Adrenal gland (tissue), 12 donors: ENCODE results near the gene RTL5. TPM values are rescaled to one million over a fixed set of nuclear protein-coding genes. Genes with fewer than 3 reads are reported as not detected.

Experiments
- DNase-seq, 7 donors: peaks; one replicate each; pipeline ENCODE4 v3.0.0-alpha.2; 2019 to 2020
- H3K27ac ChIP-seq, 5 donors: fragments of 200-600 bp; sonication (generic) in 4 of 5; 1 replicate in 3 of 5; 2 replicates in 2 of 5; pipeline versions ENCODE4 v1.5.1 to v1.8.0; 2016 to 2020; ENCODE audit warnings: mild to moderate bottlenecking in 1 of 5
- H3K27me3 ChIP-seq: fragments of 200-600 bp; 2 replicates; pipeline ENCODE4 v1.8.0; 2021
- H3K36me3 ChIP-seq, 2 donors: fragments of 200-600 bp; replicated peaks in 1 of 2; 1 replicate in 1 of 2; 2 replicates in 1 of 2; pipeline versions ENCODE4 v1.5.1 to v1.8.0; 2018 to 2022
- H3K4me1 ChIP-seq, 2 donors: fragments of 200-600 bp; replicated peaks in 1 of 2; 1 replicate in 1 of 2; 2 replicates in 1 of 2; pipeline versions ENCODE4 v1.5.1 to v1.8.0; 2018 to 2021
- H3K4me3 ChIP-seq, 4 donors: fragments of 200-600 bp; sonication (generic) in 3 of 4; one replicate each; pipeline ENCODE4 v1.5.1; 2016 to 2018
- H3K9me3 ChIP-seq, 3 donors: fragments of 200-600 bp; sonication (generic) in 1 of 3; replicated peaks in 1 of 3; 1 replicate in 2 of 3; 2 replicates in 1 of 3; pipeline versions ENCODE4 v1.5.1 to v1.8.0; 2016 to 2021
- CTCF ChIP-seq, 6 experiments: fragments of 450-650 bp in 4 of 6; fragments of 200-600 bp in 2 of 6; sonication (generic) in 1 of 6; IDR thresholded peaks; 1 replicate in 5 of 6; 2 replicates in 1 of 6; pipeline versions ENCODE4 v1.5.1 to v1.8.0; 2016 to 2021; ENCODE audit warnings: antibody characterized with exemption in 6 of 6, mild to moderate bottlenecking in 2 of 6, moderate library complexity in 1 of 6
- POLR2A ChIP-seq, 2 donors: fragments of 450-650 bp; IDR thresholded peaks; one replicate each; pipeline ENCODE4 v1.6.1; 2017; ENCODE audit warnings: antibody characterized with exemption in 2 of 2, mild to moderate bottlenecking in 2 of 2, moderate library complexity in 1 of 2
- WGBS, 4 donors: extraction: QIAGEN DNeasy Blood & Tissue Kit in 2 of 4; methylation state at CpG; one replicate each; pipeline versions ENCODE4 v1.1.5 to v1.1.7; 2013 to 2017; 5-methylcytosine and 5-hydroxymethylcytosine counted together
- intact Hi-C, 2 donors: fragments of 100-400 bp; cut with DNase I; formaldehyde crosslinking; loops; one replicate each; pipeline versions ENCODE4 v1.14.1 to v1.15.0; 2022 to 2023
- polyA plus RNA-seq, 3 donors: library from polyadenylated mRNA; stranded (reverse); fragments of 200-250 nt in 2 of 3; fragments of 350-450 nt in 1 of 3; fragmentation: Illumina TruSeq in 1 of 3; extraction: RNeasy Lipid Tissue Mini Kit (QIAGEN cat#74804) in 1 of 3; gene quantifications; one replicate each; pipeline ENCODE4 v1.2.3, GENCODE V29; 2013 to 2014
- total RNA-seq, 9 donors: library from RNA; depleted of rRNA in 4 of 9; stranded (reverse); fragments of >200 nt in 4 of 9; fragments of 120-200 nt in 1 of 9; fragmentation: NEBNext Ultra II Directional in 1 of 9; extraction: Animal tissue kit (Norgen Biotek cat#: 25700) in 1 of 9; gene quantifications; one replicate each; pipeline versions ENCODE4 v1.1.0 to v1.2.4, GENCODE V29; 2013 to 2023
- donor health status: healthy with polysubstance abuse.
- donor health status: Bipolar disorder and iron deficiency.
- donor health status: DM: yes; HTN: yes; CAD: no.
- donor health status: DM: no; HTN: no; CAD: no.
- donor health status: DM: no; HTN: no; CAD: no.
- donor health status: DM: yes; HTN: yes; CAD: no.

RTL5 gene
- total and polyA plus RNA-seq, 12 donors = 1.3 to 7.9 (median 5.2) TPM

GRCh38 chrX:72146527-72146926, 14.8 kb upstream of the RTL5 start:
- DNase-seq = no peak
- no peak for TF ChIP-seq CTCF (IDR thresholded peaks at IDR 0.05)
- no peak for TF ChIP-seq POLR2A (IDR thresholded peaks at IDR 0.05)
- H3K36me3 ChIP-seq = no peaks in the 10 kb centered on the region
- intact Hi-C loops = no loop called here
- 45 to 87% (median 71%) methylated on average over 2 of the region's 2 CpGs for WGBS, 4 donors
- H3K4me3 ChIP-seq = no peak overlapping the region
- no peaks in the 10 kb centered on the region for H3K4me1 ChIP-seq
- no peak overlapping the region for H3K27ac ChIP-seq
- no peaks in the 10 kb centered on the region for H3K9me3 ChIP-seq
- peaks cover 5% of the 10 kb centered on the region for H3K27me3 ChIP-seq

GRCh38 chrX:72145181-72145580, 13.5 kb upstream of the RTL5 start:
- H3K4me3 ChIP-seq = no peak overlapping the region
- 20 to 44% (median 38%) methylated on average over 1 to 2 of the region's 2 CpGs for WGBS, 4 donors
- H3K4me1 ChIP-seq = no peaks in the 10 kb centered on the region
- no peak for TF ChIP-seq CTCF (IDR thresholded peaks at IDR 0.05)
- no peak for TF ChIP-seq POLR2A (IDR thresholded peaks at IDR 0.05)
- no peaks in the 10 kb centered on the region for H3K36me3 ChIP-seq
- DNase-seq = no peak
- no peaks in the 10 kb centered on the region for H3K27me3 ChIP-seq
- intact Hi-C loops = no loop called here
- H3K27ac ChIP-seq = no peak overlapping the region
- no peaks in the 10 kb centered on the region for H3K9me3 ChIP-seq

- no peaks in the 10 kb centered on the region for H3K27me3 ChIP-seq
- no peak for TF ChIP-seq POLR2A (IDR thresholded peaks at IDR 0.05)
- TF ChIP-seq CTCF (IDR thresholded peaks at IDR 0.05) = no peak
- DNase-seq = no peak
- H3K4me1 ChIP-seq = no peaks in the 10 kb centered on the region
- no peak overlapping the region for H3K4me3 ChIP-seq
- no peak overlapping the region for H3K27ac ChIP-seq
- intact Hi-C loops = no loop called here
- 49 to 77% (median 59%) methylated on average over 2 of the region's 2 CpGs for WGBS, 4 donors
- H3K9me3 ChIP-seq = no peaks in the 10 kb centered on the region
- peaks cover 0 to 3% of the 10 kb centered on the region in 2 donors for H3K36me3 ChIP-seq
Observed at GRCh38 chrX:72143609-72143907, 11.8 kb upstream of the RTL5 start.

GRCh38 chrX:72142794-72143608, 11.3 kb upstream of the RTL5 start:
- TF ChIP-seq CTCF (IDR thresholded peaks at IDR 0.05) (no peak), POLR2A (IDR thresholded peaks at IDR 0.05) (no peak)
- 39 to 58% (median 49%) methylated on average over 6 to 11 of the region's 11 CpGs for WGBS, 4 donors
- H3K4me1 ChIP-seq = no peaks in the 10 kb centered on the region
- peaks cover 0 to 3% of the 10 kb centered on the region in 2 donors for H3K36me3 ChIP-seq
- no peaks in the 10 kb centered on the region for H3K9me3 ChIP-seq
- H3K27me3 ChIP-seq = no peaks in the 10 kb centered on the region
- intact Hi-C loops = no loop called here
- no peak overlapping the region for H3K27ac ChIP-seq
- no peak overlapping the region for H3K4me3 ChIP-seq
- DNase-seq = no peak
